ENCODE results near the gene INAFM1. TPM values are rescaled to one million over a fixed set of nuclear protein-coding genes. Genes with fewer than 3 reads are reported as not detected.

Gene INAFM1
- total and polyA plus RNA-seq, 2 donors (not counting 1 experiment from before 2014, with no cell fraction given) = 6.6 to 13.6 TPM

- peak overlapping the region; percentile 72 for H3K4me3 Mint-ChIP-seq
- peaks cover 44% of the 10 kb centered on the region for H4K20me1 ChIP-seq (ENCODE audit: control insufficient read depth, insufficient read depth, low read length, poor library complexity, severe bottlenecking)
- H3K27me3 Mint-ChIP-seq = no peaks in the 10 kb centered on the region
- H3K4me1 ChIP-seq (ENCODE audit: control insufficient read depth in 2 of 2, insufficient read depth in 2 of 2, low read length in 2 of 2) = peaks cover 20 to 34% of the 10 kb centered on the region in 2 donors
- DNase-seq (no peak), ATAC-seq (ENCODE audit: low read depth) (no peak)
- intact Hi-C loops (cut with micrococcal nuclease) = loop anchor here (10.0 kb wide), 1 partner anchor 394 kb away; the partner anchor contains the start of gene ARHGAP35
- H3K27ac ChIP-seq (ENCODE audit: low read length in 2 of 2) = no peak overlapping the region
- H3K27ac Mint-ChIP-seq = peak overlapping the region; percentile 73
- peaks cover 25% of the 10 kb centered on the region for H3K79me2 ChIP-seq (ENCODE audit: control insufficient read depth, insufficient read depth, low read length)
- WGBS (ENCODE audit: insufficient coverage) = 97% methylated on average over 6 of the region's 6 CpGs
- no peak overlapping the region for H3K4me3 ChIP-seq (ENCODE audit: control extremely low read depth in 1 of 5, extremely low read depth in 1 of 5, insufficient read depth in 1 of 5, low read depth in 2 of 5, low read length in 4 of 5)
- ChIA-PET CTCF (interaction anchor here (0.7 kb wide), 1 partner anchor 15 kb away, joined by 3 read pairs; no protein-coding TSS in a partner anchor), POLR2A (no interaction called here)
- H3K9ac ChIP-seq (ENCODE audit: low read length) = no peak overlapping the region
- no peaks in the 10 kb centered on the region for H3K9me3 Mint-ChIP-seq (ENCODE audit: insufficient read depth)
- no peak overlapping the region for H2AFZ ChIP-seq (ENCODE audit: insufficient read depth, low read depth, low read length, poor library complexity, severe bottlenecking)
- no peak overlapping the region for H3K4me2 ChIP-seq (replicated peaks; ENCODE audit: low read depth, low read length, poor library complexity, severe bottlenecking)
- peaks cover 0 to 6% (median 0%) of the 10 kb centered on the region in 3 donors for H3K9me3 ChIP-seq (ENCODE audit: control extremely low read depth in 1 of 3, control insufficient read depth in 2 of 3, insufficient read depth in 1 of 3, low read length in 2 of 3)
- H3K36me3 ChIP-seq (replicated peaks in 1 of 2; ENCODE audit: control extremely low read depth in 1 of 2, control insufficient read depth in 1 of 2, extremely low read depth in 1 of 2, insufficient read depth in 2 of 2, low read length in 1 of 2) = peaks cover 3 to 30% of the 10 kb centered on the region in 2 experiments
- TF ChIP-seq CTCF (IDR thresholded peaks at IDR 0.05) (no peak), EZH2 (IDR thresholded peaks at IDR 0.05; ENCODE audit: borderline replicate concordance, insufficient read depth, low read depth, low read length, poor library complexity, severe bottlenecking) (no peak)
- H3K4me1 Mint-ChIP-seq = peaks cover 46% of the 10 kb centered on the region
- no peaks in the 10 kb centered on the region for H3K27me3 ChIP-seq (replicated peaks in 1 of 4; ENCODE audit: control extremely low read depth in 1 of 4, control insufficient read depth in 3 of 4, insufficient read depth in 4 of 4, low read length in 3 of 4)
These were observed 15.7 kb upstream of the INAFM1 start for GRCh38 chr19:47258895-47259555.

GRCh38 chr19:47260476-47260875 lies 14.2 kb upstream of the INAFM1 start:
- H3K4me3 ChIP-seq (ENCODE audit: control extremely low read depth in 1 of 5, extremely low read depth in 1 of 5, insufficient read depth in 1 of 5, low read depth in 2 of 5, low read length in 4 of 5) = no peak overlapping the region
- peaks cover 25% of the 10 kb centered on the region for H3K79me2 ChIP-seq (ENCODE audit: control insufficient read depth, insufficient read depth, low read length)
- peaks cover 0 to 6% (median 0%) of the 10 kb centered on the region in 3 donors for H3K9me3 ChIP-seq (ENCODE audit: control extremely low read depth in 1 of 3, control insufficient read depth in 2 of 3, insufficient read depth in 1 of 3, low read length in 2 of 3)
- H4K20me1 ChIP-seq (ENCODE audit: control insufficient read depth, insufficient read depth, low read length, poor library complexity, severe bottlenecking) = peaks cover 44% of the 10 kb centered on the region
- H3K4me1 ChIP-seq (ENCODE audit: control insufficient read depth in 2 of 2, insufficient read depth in 2 of 2, low read length in 2 of 2) = peaks cover 20 to 34% of the 10 kb centered on the region in 2 donors
- H3K27me3 ChIP-seq (replicated peaks in 1 of 4; ENCODE audit: control extremely low read depth in 1 of 4, control insufficient read depth in 3 of 4, insufficient read depth in 4 of 4, low read length in 3 of 4) = no peaks in the 10 kb centered on the region
- H3K9ac ChIP-seq (ENCODE audit: low read length) = no peak overlapping the region
- H3K4me2 ChIP-seq (replicated peaks; ENCODE audit: low read depth, low read length, poor library complexity, severe bottlenecking) = no peak overlapping the region
- TF ChIP-seq CTCF (IDR thresholded peaks at IDR 0.05) (no peak), EZH2 (IDR thresholded peaks at IDR 0.05; ENCODE audit: borderline replicate concordance, insufficient read depth, low read depth, low read length, poor library complexity, severe bottlenecking) (no peak)
- no peak overlapping the region for H3K27ac Mint-ChIP-seq
- peaks cover 46% of the 10 kb centered on the region for H3K4me1 Mint-ChIP-seq
- DNase-seq = no peak
- POLR2A ChIA-PET = no interaction called here
- no peak overlapping the region for H3K27ac ChIP-seq (ENCODE audit: low read length in 2 of 2)
- CTCF ChIA-PET = interaction anchor here (0.9 to 1.6 kb wide), 4 partner anchors 14 to 50 kb away, joined by 3 to 4 read pairs (median 4); no protein-coding TSS in a partner anchor
- intact Hi-C loops (cut with micrococcal nuclease) = no loop called here
- H3K36me3 ChIP-seq (replicated peaks in 1 of 2; ENCODE audit: control extremely low read depth in 1 of 2, control insufficient read depth in 1 of 2, extremely low read depth in 1 of 2, insufficient read depth in 2 of 2, low read length in 1 of 2) = peaks cover 3 to 41% of the 10 kb centered on the region in 2 experiments
- 97% methylated on average over 17 of the region's 17 CpGs for WGBS (ENCODE audit: insufficient coverage)
- ATAC-seq (ENCODE audit: low read depth) = no peak
- no peak overlapping the region for H3K4me3 Mint-ChIP-seq
- H3K9me3 Mint-ChIP-seq (ENCODE audit: insufficient read depth) = no peaks in the 10 kb centered on the region
- no peak overlapping the region for H2AFZ ChIP-seq (ENCODE audit: insufficient read depth, low read depth, low read length, poor library complexity, severe bottlenecking)
- H3K27me3 Mint-ChIP-seq = no peaks in the 10 kb centered on the region

Data from B cell (primary cell).